HUES48 (cell line): ENCODE results near the gene PCDHGB7.

Source experiments
- H3K27ac ChIP-seq: one replicate; pipeline ENCODE4 v1.7.0; 2013; ENCODE audit warnings: low read depth, low read length, inconsistent platforms
- H3K27me3 ChIP-seq: 2 replicates; pipeline ENCODE4 v1.6.1; 2013; ENCODE audit warnings: mild to moderate bottlenecking, low read length; ENCODE audit not compliant: control insufficient read depth, insufficient read depth
- H3K36me3 ChIP-seq: 2 replicates; pipeline ENCODE4 v1.6.1; 2013; ENCODE audit warnings: low read length; ENCODE audit not compliant: control insufficient read depth, insufficient read depth
- H3K4me1 ChIP-seq: 2 replicates; pipeline ENCODE4 v1.6.1; 2013; ENCODE audit warnings: mild to moderate bottlenecking, low read length; ENCODE audit not compliant: control insufficient read depth, insufficient read depth
- H3K4me3 ChIP-seq: 2 replicates; pipeline ENCODE4 v1.5.1; 2013; ENCODE audit warnings: mild to moderate bottlenecking, low read depth, low read length
- H3K9ac ChIP-seq: 2 replicates; pipeline ENCODE4 v1.6.1; 2013; ENCODE audit warnings: mild to moderate bottlenecking, low read depth, low read length, moderate library complexity
- H3K9me3 ChIP-seq: 2 replicates; pipeline ENCODE4 v1.6.1; 2013; ENCODE audit warnings: low read length; ENCODE audit not compliant: control insufficient read depth, insufficient read depth

PCDHGB7 gene

DNA sequence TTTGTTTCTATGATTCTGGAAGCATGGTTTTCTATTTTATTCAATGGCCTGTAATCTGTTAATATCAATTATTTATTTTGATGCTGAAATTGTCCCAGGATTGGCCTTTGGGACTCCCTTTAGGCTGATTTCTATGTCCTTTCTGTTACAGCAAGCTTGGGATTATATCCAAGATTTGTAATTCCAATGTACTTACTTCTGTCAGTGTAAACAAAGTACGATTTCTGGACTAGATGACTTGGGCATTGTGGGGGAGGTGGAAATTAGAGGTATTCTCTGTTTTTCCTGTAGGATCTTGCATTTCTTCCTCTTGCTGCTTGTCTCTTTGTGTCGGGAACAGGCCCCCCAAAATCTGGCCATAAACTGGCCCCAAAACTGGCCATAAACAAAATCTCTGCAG, 16.5 kb downstream of the PCDHGB7 start:
- H3K9ac ChIP-seq: no peak overlapping the region
- no peaks in the 10 kb centered on the region for H3K4me1 ChIP-seq
- no peak overlapping the region for H3K4me3 ChIP-seq
- peaks cover 27% of the 10 kb centered on the region for H3K9me3 ChIP-seq
- H3K27ac ChIP-seq: no peak overlapping the region
- H3K36me3 ChIP-seq: no peaks in the 10 kb centered on the region
- H3K27me3 ChIP-seq: no peaks in the 10 kb centered on the region

DNA sequence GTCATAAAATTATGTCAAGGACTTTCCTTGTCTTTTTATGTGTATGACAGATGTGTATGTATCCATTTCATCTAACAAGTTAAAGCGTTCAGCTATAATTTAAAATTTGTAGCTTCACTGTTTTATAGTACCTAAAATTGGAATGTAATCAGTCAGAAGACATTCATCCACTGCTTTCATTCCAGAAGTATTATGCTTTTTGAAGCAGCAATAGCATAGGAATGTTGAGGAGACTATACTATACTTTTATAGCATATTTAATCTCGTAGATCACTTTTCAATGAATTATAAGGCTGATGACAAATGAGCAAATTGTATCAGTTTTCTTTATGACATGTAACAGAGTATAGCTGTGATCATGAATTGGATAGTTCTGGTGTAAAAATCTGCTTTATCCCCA, 19.7 kb downstream of the PCDHGB7 start:
- Histone ChIP-seq H3K36me3 (no peaks in the 10 kb centered on the region), H3K4me3 (no peak overlapping the region), H3K9me3 (peaks cover 2% of the 10 kb centered on the region), H3K27ac (no peak overlapping the region), H3K27me3 (no peaks in the 10 kb centered on the region), H3K4me1 (peaks cover 4% of the 10 kb centered on the region; the same call in 1 of the 2 replicates), H3K9ac (no peak overlapping the region)

DNA sequence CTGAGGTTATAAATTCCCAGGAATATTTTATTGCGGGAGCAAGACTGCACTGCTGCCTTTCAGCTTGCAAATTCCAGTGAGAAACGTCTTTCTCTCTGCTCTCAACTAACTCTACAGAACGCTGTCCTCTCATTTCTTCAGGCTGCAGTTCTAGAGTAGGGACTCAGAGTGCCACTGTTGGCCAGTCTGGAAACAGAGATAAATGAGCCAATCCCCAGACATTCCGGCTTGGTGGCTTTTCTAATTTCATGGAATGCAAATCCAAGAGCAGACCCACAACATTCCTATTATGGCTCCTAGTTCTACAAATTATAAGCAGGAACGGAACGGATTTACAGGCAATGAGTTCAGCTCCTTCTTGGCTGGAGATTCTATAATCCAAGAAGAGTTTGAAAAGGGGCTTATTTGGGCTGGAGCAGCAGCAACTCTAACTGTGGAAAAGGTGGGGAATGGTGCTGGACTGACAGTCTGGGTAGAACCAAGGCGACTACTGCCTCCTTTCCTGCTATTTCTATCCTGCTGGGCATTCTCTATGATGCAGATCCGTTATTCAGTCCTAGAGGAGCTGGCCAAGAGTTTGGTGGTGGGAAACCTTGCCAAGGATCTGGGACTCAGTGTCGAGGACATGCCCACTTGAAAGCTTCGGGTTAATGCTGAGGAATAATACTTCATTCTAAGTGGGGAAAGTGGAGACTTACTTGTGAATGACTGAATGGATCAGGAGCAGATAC, 22.1 kb downstream of the PCDHGB7 start:
- H3K9me3 ChIP-seq: 0 out of 2 replicates have a peak, but pooled peaks cover 2% of the 10 kb centered on the region
- no peaks in the 10 kb centered on the region for H3K27me3 ChIP-seq

DNA sequence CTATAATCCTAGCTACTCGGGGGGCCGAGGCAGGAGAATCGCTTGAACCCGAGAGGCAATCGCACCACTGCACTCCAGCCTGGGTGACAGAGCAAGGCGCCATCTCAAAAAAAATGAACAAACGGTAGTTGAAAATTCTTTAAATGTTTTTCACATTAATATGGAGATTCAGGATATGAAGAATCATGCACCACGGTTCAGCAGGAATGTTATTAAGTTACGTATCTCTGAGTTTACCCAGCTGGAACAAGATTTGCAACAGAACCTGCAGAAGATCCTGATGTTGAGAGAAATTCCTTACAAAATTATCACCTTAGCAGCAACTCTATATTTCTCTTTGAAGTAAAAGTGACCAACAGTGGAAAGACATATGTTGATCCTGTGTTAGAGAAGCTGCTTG, 22.9 kb downstream of the PCDHGB7 start:
- Histone ChIP-seq H3K27ac (no peak overlapping the region), H3K9ac (no peak overlapping the region), H3K4me1 (peaks cover 4% of the 10 kb centered on the region; the same call in 1 of the 2 replicates), H3K36me3 (no peaks in the 10 kb centered on the region), H3K4me3 (no peak overlapping the region), H3K9me3 (0 out of 2 replicates have a peak, but pooled peaks cover 2% of the 10 kb centered on the region), H3K27me3 (no peaks in the 10 kb centered on the region)

More for the DNA sequence above, 22.1 kb downstream of the PCDHGB7 start:
- Histone ChIP-seq H3K4me3 (no peak overlapping the region), H3K27ac (no peak overlapping the region), H3K36me3 (no peaks in the 10 kb centered on the region), H3K9ac (no peak overlapping the region), H3K4me1 (peaks cover 4% of the 10 kb centered on the region; the same call in 1 of the 2 replicates)

DNA sequence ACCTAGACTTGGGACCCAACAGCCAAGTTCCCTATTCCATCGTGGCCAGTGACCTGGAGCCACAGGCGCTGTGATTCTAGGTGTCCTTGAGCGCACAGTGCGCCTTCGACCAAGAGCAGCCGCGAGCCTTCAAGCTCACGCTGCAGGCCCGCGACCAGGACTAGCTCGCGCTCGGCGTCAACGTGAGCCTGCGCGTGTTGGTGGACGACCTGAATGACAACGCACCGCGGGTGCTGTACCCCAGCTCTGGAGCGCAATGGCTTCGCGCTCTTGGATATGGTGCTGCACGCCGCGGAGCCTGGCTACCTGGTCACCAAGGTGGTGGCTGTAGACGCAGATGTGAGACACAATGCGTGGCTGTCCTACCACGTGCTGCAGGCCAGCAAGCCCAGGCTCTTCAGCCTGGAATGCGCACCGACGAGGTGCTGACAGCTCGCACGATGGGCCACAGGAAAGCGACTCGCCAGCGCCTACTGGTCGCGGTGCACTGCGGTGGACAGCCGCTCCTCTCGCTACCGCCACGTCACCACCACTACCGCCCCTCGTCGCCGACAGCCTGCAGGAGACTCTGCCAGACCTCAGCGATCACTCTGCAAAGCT, 24.2 kb downstream of the PCDHGB7 start:
- Histone ChIP-seq H3K4me3 (no peak overlapping the region), H3K9ac (no peak overlapping the region), H3K36me3 (no peaks in the 10 kb centered on the region), H3K27me3 (no peaks in the 10 kb centered on the region), H3K4me1 (peaks cover 4% of the 10 kb centered on the region; the same call in 1 of the 2 replicates), H3K9me3 (no peaks in the 10 kb centered on the region), H3K27ac (no peak overlapping the region)

DNA sequence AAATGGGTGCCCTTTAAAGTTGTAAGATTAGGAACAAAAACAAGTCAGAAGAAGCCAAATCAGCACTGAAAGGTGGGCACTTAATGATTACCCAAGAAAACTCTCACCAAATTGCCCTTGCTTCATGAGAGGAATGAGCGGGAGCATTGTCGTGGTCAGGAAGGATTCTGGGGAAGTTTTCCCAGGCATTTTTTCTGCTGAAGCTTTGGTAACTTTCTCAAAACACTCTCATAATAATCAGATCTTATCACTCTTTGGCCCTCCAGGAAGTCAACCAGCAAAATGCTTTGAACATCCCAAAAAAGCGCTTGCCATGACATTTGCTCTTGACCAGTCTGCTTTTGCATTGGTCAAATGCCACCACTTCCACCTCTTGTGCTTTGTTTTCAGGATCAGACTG, 47.9 kb downstream of the PCDHGB7 start:
- no peaks in the 10 kb centered on the region for H3K4me1 ChIP-seq
- H3K36me3 ChIP-seq: no peaks in the 10 kb centered on the region
- no peak overlapping the region for H3K27ac ChIP-seq
- H3K4me3 ChIP-seq: no peak overlapping the region
- H3K27me3 ChIP-seq: no peaks in the 10 kb centered on the region
- H3K9me3 ChIP-seq: no peaks in the 10 kb centered on the region
- H3K9ac ChIP-seq: no peak overlapping the region
